AG09309 (cell line): ENCODE data around the gene MID2.

ENCODE experiments used
- DNase-seq: peaks from one replicate; pipeline ENCODE4 v3.0.0-alpha.2; 2010; ENCODE audit warnings: low read depth
- H3K4me3 ChIP-seq: 2 replicates; pipeline ENCODE4 v1.5.1; 2011; ENCODE audit warnings: mild to moderate bottlenecking, low read depth, low read length, moderate library complexity; ENCODE audit not compliant: control insufficient read depth
- CTCF ChIP-seq: IDR thresholded peaks from 2 replicates; pipeline ENCODE4 v1.5.1; 2011; ENCODE audit warnings: mild to moderate bottlenecking, low read depth, low read length, inconsistent platforms; ENCODE audit not compliant: insufficient read depth, control insufficient read depth; ENCODE audit errors: missing control alignments

The MID2 gene

GRCh38 chrX:107827852-107828251, 2.2 kb downstream of the MID2 start:
- DNase-seq, result no peak
- no peak overlapping the region for H3K4me3 ChIP-seq
- no peak for TF ChIP-seq CTCF

- DNase-seq, result no peak
- no peak overlapping the region for H3K4me3 ChIP-seq
- TF ChIP-seq CTCF, result no peak
Measured at GRCh38 chrX:107829878-107830277, 4.2 kb downstream of the MID2 start.

GRCh38 chrX:107831071-107831730, 5.5 kb downstream of the MID2 start:
- DNase-seq, result no peak
- no peak overlapping the region for H3K4me3 ChIP-seq
- TF ChIP-seq CTCF, result no peak

- DNase-seq, result no peak
- no peak for TF ChIP-seq CTCF
- H3K4me3 ChIP-seq, result no peak overlapping the region
Measured at GRCh38 chrX:107834275-107835201, 8.9 kb downstream of the MID2 start.

- TF ChIP-seq CTCF, result no peak
- no peak overlapping the region for H3K4me3 ChIP-seq
Measured at GRCh38 chrX:107836958-107837357, 11.3 kb downstream of the MID2 start.

GRCh38 chrX:107840971-107841370, 15.3 kb downstream of the MID2 start:
- DNase-seq, result no peak

More at GRCh38 chrX:107836958-107837357, 11.3 kb downstream of the MID2 start:
- DNase-seq, result no peak

More at GRCh38 chrX:107840971-107841370, 15.3 kb downstream of the MID2 start:
- TF ChIP-seq CTCF, result no peak
- no peak overlapping the region for H3K4me3 ChIP-seq
